Stimulated activated naive CD8-positive, alpha-beta T cell treated with anti-CD3 and anti-CD28 coated beads, Interleukin-15, Interleukin-2, amounts not matched to agents 100 ng/mL and 50 ng/mL, for 24 hours (primary cell): ENCODE results near the gene AP2B1.

Source experiments
- H3K27ac Mint-ChIP-seq: one replicate; pipeline ENCODE4 v1.8.0; 2021; ENCODE audit warnings: mild to moderate bottlenecking, mixed read lengths
- H3K27me3 Mint-ChIP-seq: one replicate; pipeline ENCODE4 v1.8.0; 2021; ENCODE audit warnings: mixed read lengths
- H3K36me3 Mint-ChIP-seq: one replicate; pipeline ENCODE4 v1.8.0; 2021; ENCODE audit warnings: low read depth, mixed read lengths
- H3K4me1 Mint-ChIP-seq: one replicate; pipeline ENCODE4 v1.8.0; 2021; ENCODE audit warnings: low read depth, mixed read lengths
- H3K4me3 Mint-ChIP-seq: one replicate; pipeline ENCODE4 v1.8.0; 2021; ENCODE audit warnings: mild to moderate bottlenecking, mixed read lengths
- H3K9me3 Mint-ChIP-seq: one replicate; pipeline ENCODE4 v1.8.0; 2021; ENCODE audit warnings: mixed read lengths

AP2B1 gene

DNA sequence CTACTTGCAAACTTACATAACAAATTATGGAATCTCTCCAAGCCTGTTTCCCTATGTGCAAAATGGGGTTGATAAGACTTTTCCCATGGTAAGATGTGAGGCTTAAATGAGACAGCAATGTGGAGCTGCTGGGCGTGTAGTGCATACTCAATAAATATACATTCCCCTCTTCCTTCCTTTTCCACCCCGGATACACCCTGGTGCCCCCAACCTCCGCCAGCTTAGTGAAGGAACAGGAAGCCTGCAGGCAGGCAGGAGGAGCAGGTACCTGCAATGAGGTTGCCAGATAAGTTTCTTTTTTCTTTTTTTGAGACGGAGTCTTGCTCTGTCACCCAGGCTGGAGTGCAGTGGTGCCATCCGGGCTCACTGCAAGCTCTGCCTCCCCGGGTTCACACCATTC is 188.5 kb downstream of the AP2B1 start:
- Mint-ChIP-seq H3K36me3 (no peaks in the 10 kb centered on the region), H3K4me1 (no peaks in the 10 kb centered on the region), H3K27me3 (no peaks in the 10 kb centered on the region), H3K27ac (no peak overlapping the region), H3K4me3 (no peak overlapping the region), H3K9me3 (no peaks in the 10 kb centered on the region)
